NCI-H2227 (cell line): Measurements from ENCODE around the gene KLF2.
"Not testable (repeated sequence)": the region's sequence is repeated elsewhere in the genome, so short reads cannot be mapped to it uniquely, and the experiment has no call there.

ENCODE experiments used
- DNase-seq: peaks from one replicate; lab custom pipeline; 2025; ENCODE audit not compliant: unreplicated experiment; lab: John Stamatoyannopoulos, UW

Gene KLF2

GRCh38 chr19:16324384-16325160, at the start of gene KLF2:
Gene KLF2, plus strand, starts transcription at chr19:16324826. Its CDS starts 98 bp downstream, at chr19:16324924.
- DNase-seq: peak; percentile 75

- DNase-seq: no peak
These were observed 44.3 kb upstream of the KLF2 start for GRCh38 chr19:16280306-16280705.

GRCh38 chr19:16281743-16282142, 42.9 kb upstream of the KLF2 start:
- DNase-seq: no peak

- no peak for DNase-seq
These were observed 41.2 kb upstream of the KLF2 start for GRCh38 chr19:16283210-16284061.

- DNase-seq: no peak
These were observed 40.1 kb upstream of the KLF2 start for GRCh38 chr19:16284505-16284904.

GRCh38 chr19:16285079-16285478, 39.5 kb upstream of the KLF2 start:
- not testable (repeated sequence) for DNase-seq

- peak; percentile 24 for DNase-seq
These were observed 38.7 kb upstream of the KLF2 start for GRCh38 chr19:16285769-16286498.

GRCh38 chr19:16288544-16288943, 36.1 kb upstream of the KLF2 start:
- DNase-seq: no peak

- no peak for DNase-seq
These were observed 35.0 kb upstream of the KLF2 start for GRCh38 chr19:16289594-16289993.

GRCh38 chr19:16290692-16291091, 33.9 kb upstream of the KLF2 start:
- DNase-seq: no peak

GRCh38 chr19:16293118-16294091, 31.2 kb upstream of the KLF2 start:
- DNase-seq: no peak

- no peak for DNase-seq
These were observed 29.6 kb upstream of the KLF2 start for GRCh38 chr19:16295057-16295456.

GRCh38 chr19:16296713-16297112, 27.9 kb upstream of the KLF2 start:
- DNase-seq: no peak

GRCh38 chr19:16297575-16298178, 26.9 kb upstream of the KLF2 start:
- DNase-seq: no peak

GRCh38 chr19:16298334-16298733, 26.3 kb upstream of the KLF2 start:
- DNase-seq: no peak

- DNase-seq: no peak
These were observed 22.5 kb upstream of the KLF2 start for GRCh38 chr19:16301999-16302694.

- DNase-seq: no peak
These were observed 20.9 kb upstream of the KLF2 start for GRCh38 chr19:16303755-16304154.

GRCh38 chr19:16304511-16304910, 20.1 kb upstream of the KLF2 start:
- DNase-seq: not testable (repeated sequence)

GRCh38 chr19:16305060-16305459, 19.6 kb upstream of the KLF2 start:
- DNase-seq: not testable (repeated sequence)
